CD4-positive, alpha-beta T cell treated with Interleukin-6 for 4 hours (primary cell): ENCODE measurements around the gene SLX1A.
A peak's percentile ranks its signal among the peaks of the same experiment; 100 is the strongest.
"Not testable (repeated sequence)": the region's sequence is repeated elsewhere in the genome, so short reads cannot be mapped to it uniquely, and the experiment has no call there.

Experiments used
- DNase-seq: peaks from one replicate; pipeline ENCODE4 v3.0.0-alpha.2; 2020; ENCODE audit warnings: mixed read lengths

Gene SLX1A

DNA sequence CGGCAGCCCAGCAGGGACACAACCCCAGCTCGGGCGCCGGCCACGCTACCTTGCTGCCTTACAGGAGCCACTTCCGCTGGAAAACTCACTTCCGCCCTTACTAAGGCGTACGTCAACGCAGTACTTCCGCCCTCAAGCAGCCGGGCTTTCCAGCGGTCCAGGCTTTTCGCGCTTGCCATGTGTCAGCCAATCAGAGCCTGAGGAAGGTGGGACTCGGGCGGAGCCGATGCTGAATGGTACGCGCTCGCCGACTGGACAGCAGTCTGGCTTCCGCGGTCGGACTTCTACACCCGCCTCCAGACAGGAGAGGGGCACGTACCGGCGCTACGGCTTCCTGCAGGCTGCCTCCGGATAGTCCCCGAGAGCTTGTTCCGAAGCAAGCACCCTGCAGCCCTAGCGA is at the start of gene SLX1A, which contains the start of gene BOLA2B:
SLX1A (plus strand) TSS at position 261 of the 400 bp plus-strand sequence. CDS start 210 bp downstream, outside the sequence.
BOLA2B (minus strand) TSS at position 52 of the 400 bp plus-strand sequence. CDS start 71 bp downstream, outside the sequence.
- DNase-seq, result not testable (repeated sequence)

DNA sequence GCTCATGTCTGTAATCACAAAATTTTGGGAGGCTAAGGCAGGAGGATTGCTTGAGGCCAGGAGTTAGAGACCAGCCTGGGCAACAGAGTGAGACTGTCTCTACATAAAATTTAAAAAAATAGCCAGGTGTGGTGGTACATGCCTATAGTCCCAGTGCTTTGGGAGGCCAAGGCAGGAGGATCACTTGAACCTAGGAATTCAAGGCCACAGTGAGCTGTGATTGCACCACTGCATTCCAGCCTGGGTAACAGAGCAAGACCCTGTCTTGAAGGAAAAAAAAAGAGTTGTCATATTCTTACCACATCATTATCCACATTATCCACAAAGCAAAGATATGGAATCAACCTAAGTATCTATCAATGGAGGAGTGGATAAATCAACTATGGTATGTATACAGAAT is 49.7 kb upstream of the SLX1A start:
- no peak for DNase-seq

GRCh38 chr16:30144917-30145316 is 48.8 kb upstream of the SLX1A start:
- DNase-seq, result no peak

DNA sequence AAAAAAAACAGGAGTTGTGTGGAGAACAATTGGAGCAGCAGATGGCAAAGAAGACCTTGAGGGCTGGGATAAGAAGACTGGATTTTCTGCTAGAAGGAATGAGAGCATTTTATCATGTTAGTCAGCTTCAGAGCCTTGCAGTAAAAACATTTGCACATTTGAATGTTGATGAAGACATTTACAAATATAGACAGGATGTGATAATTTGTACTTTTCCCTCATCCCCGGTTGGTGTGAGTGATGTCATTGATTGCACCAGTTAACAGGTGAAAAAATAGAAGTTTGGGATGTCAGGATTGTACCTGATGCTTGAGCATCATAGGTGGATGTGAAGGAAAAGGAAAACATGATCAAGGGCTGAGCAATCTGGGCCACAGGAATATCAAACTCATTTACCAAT is 48.0 kb upstream of the SLX1A start:
- no peak for DNase-seq

DNA sequence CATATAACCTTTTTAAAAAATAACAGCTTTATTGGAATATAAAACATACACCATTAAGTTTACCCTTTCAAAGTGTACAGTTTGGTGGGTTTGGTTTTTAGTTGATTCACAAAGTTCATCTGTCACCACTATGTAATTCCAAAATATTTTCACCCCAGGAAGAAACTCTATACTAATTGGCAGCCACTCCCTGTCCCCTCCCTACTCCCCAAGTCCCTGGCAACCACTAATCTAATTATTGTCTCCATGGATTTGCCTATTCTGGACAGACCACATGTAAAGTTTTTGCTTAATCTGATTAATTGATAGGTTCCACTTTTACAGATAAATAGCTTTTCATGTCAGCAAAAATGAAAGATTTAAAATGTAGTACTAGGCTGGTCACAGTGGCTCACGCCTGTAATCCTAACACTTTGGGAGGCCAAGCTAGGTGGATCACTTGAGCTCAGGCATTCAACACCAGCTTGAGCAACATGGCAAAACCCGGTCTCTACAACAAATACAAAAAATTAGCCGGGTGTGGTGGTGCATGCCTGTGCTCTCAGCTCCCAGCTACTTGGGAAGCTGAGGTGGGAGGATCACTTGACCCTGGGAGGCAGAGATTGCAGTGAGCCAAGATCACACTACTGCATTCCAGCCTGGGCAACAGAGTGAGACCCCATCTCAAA is 45.7 kb upstream of the SLX1A start:
- DNase-seq, result no peak

- DNase-seq, result no peak
Observed at GRCh38 chr16:30149250-30149930, 44.3 kb upstream of the SLX1A start.

DNA sequence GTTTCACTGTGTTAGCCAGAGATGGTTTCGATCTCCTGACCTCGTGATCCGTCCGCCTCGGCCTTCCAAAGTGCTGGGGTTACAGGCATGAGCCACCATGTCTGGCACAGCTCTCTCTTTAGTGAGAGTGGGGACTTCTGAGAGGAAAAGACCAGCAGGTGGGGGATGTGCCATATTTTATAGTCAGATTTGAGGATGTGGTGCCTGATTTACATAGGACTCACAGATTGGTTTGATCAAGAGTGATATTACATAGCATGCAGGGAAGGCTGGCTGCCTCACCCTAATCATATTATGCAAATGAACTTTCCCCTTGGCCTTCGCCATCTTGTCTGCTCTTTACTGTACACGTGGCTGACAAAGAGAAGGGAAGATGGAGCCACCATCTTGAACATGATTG is 42.6 kb upstream of the SLX1A start:
- DNase-seq, result no peak

- DNase-seq, result no peak
Observed at GRCh38 chr16:30152517-30152916, 41.2 kb upstream of the SLX1A start.

GRCh38 chr16:30155188-30155587 is 38.5 kb upstream of the SLX1A start:
- no peak for DNase-seq

DNA sequence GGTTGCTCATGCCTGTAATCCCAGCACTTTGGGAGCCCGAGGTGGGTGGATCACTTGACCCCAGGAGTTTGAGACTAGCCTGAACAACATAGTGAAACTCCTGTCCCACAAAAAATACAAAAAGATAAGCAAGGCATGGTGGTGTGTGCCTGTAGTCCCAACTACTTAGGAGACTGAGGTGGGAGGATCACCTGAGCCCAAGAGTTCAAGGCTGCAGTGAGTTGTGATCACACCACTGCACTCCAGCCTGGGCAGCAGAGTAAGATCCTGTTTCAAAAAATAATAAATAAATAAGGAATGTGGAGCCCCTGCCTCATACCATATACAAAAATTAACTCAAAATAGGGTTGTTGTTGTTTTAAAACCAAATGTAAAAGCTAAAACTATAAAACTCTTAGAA is 36.5 kb upstream of the SLX1A start:
- DNase-seq, result no peak

- DNase-seq, result no peak
Observed at GRCh38 chr16:30163538-30163937, 30.1 kb upstream of the SLX1A start.

GRCh38 chr16:30166202-30166902 is 27.3 kb upstream of the SLX1A start:
- no peak for DNase-seq

DNA sequence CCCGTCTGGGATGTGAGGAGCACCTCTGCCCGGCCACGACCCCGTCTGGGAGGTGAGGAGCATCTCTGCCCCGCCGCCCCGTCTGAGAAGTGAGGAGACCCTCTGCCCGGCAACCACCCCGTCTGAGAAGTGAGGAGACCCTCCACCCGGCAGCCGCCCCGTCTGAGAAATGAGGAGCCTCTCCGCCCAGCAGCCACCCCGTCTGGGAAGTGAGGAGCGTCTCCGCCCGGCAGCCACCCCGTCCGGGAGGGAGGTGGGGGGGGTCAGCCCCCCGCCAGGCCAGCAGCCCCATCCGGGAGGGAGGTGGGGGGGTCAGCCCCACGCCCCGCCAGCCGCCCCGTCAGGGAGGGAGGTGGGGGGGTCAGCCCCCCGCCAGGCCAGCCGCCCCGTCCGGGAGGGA is 24.9 kb upstream of the SLX1A start:
- DNase-seq, result not testable (repeated sequence)

GRCh38 chr16:30169416-30169815 is 24.3 kb upstream of the SLX1A start:
- not testable (repeated sequence) for DNase-seq

- DNase-seq, result not testable (repeated sequence)
Observed at GRCh38 chr16:30170145-30170544, 23.5 kb upstream of the SLX1A start.

DNA sequence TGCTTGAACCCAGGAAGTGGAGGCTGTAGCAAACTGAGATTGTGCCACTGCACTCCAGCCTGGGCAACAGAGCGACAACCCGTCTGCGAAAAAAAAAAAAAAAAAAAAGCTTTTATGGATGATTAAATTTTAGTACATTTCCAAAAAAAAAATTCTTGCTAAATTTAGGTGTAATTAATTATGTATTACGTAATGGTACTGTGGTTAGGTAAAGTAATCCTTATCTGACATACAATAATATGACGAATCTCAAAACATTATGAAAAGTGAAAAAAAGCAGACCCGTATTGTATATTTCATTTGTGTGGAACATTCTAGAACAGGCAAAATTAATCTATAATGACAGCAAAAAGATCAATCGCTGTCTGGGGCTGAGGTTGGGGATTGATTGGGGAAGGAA is 20.6 kb upstream of the SLX1A start:
- DNase-seq, result no peak

DNA sequence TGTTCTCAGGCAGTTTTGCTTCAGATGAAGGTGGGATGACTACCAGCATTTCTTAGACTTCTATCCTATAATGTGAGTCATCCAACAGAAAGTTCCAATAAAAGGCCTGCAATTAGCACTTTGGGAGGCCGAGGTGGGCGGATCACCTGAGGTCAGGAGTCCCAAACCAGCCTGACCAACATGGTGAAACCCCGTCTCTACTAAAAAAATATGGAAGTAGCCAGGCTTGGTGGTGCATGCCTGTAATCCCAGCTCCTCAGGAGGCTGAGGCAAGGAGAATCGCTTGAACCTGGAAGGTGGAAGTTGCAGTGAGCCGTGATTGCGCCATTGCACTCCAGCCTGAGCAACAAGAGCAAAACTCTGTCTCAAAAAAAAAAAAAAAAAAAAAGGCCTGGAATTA is 16.8 kb upstream of the SLX1A start:
- not testable (repeated sequence) for DNase-seq

- DNase-seq, result no peak
Observed at GRCh38 chr16:30179195-30179594, 14.5 kb upstream of the SLX1A start.

DNA sequence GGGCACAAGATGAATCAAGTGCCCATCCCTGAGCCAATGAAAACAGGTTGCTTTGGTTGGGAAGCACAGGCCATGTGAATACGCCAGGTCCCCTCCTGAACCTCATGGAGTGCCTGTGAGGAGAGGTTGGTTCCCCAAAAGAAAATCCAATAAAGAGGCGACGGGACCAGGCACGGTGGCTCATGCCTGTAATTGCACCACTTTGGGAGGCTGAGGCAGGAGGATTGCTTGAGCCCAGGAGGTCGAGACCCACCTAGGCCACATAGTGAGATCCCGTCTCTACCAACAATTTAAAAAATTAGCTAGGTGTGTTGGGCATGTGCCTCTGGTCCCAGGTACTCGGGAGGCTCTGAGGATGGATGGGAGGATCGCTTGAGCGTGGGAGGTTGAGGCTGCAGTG is 13.7 kb upstream of the SLX1A start:
- DNase-seq, result no peak

DNA sequence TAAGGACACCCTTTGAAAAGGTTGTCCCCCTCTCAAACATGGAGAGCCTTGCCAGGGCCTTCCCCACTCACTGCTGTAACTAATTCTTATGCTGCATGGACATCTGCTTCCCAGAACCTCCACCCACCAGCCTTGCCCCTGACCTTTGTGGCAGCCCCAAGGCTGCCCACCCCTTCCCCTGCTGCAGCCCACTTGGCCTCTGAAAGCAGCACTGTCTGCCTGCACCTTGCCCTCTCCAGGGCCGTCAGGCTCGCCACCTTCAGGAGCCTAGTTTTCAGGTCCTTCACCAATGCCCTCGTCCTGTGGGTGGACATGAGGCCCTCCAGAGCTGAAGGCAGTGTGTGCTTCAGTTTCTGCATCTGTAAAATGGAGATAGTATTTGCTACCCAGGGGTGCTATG is 12.9 kb upstream of the SLX1A start:
- DNase-seq, result no peak

- peak; percentile 90 for DNase-seq
Observed at GRCh38 chr16:30183233-30184095, 10.2 kb upstream of the SLX1A start, which contains the start of gene CORO1A. TSS of gene CORO1A (plus strand) at chr16:30183602. CDS start at chr16:30185210, 1,608 bp downstream.

GRCh38 chr16:30184096-30184890 is 9.4 kb upstream of the SLX1A start:
- DNase-seq, result peak; percentile 89
